GM23338 (cell line): Measurements from ENCODE around the gene EXOC4. TPM values are rescaled to one million over a fixed set of nuclear protein-coding genes. Genes with fewer than 3 reads are reported as not detected.

Experiments
- ATAC-seq: fragments of 200-7000 bp; cut with Tn5 transposase; 3 replicates; pipeline ENCODE4 v1.9.1; 2020
- DNase-seq: peaks from one replicate; pipeline ENCODE4 v3.0.0-alpha.2; 2015; ENCODE audit warnings: low spot score
- H2AFZ ChIP-seq: fragments of 200-600 bp; sonication (generic); 2 replicates; pipeline ENCODE4 v1.8.0; 2016; ENCODE audit warnings: antibody characterized with exemption, mild to moderate bottlenecking, moderate library complexity
- H3F3A ChIP-seq: fragments of 200-600 bp; sonication (generic); replicated peaks from 2 replicates; pipeline ENCODE4 v1.8.0; 2017; ENCODE audit warnings: antibody characterized with exemption, mixed run types, low read depth
- H3K27ac ChIP-seq: fragments of 200-600 bp; sonication (generic); 2 replicates; pipeline ENCODE4 v1.6.1; 2016; ENCODE audit warnings: low read depth
- H3K27me3 ChIP-seq: fragments of 200-600 bp; sonication (generic); 2 replicates; pipeline ENCODE4 v1.8.0; 2016; ENCODE audit warnings: mild to moderate bottlenecking, mixed run types, moderate library complexity; ENCODE audit not compliant: insufficient read depth
- H3K36me3 ChIP-seq: fragments of 200-600 bp; sonication (generic); 2 replicates; pipeline ENCODE4 v1.8.0; 2016; ENCODE audit warnings: mild to moderate bottlenecking; ENCODE audit not compliant: insufficient read depth
- H3K4me1 ChIP-seq: fragments of 200-600 bp; sonication (generic); 2 replicates; pipeline ENCODE4 v1.8.0; 2016; ENCODE audit warnings: mild to moderate bottlenecking, moderate library complexity; ENCODE audit not compliant: insufficient read depth
- H3K4me2 ChIP-seq: fragments of 200-600 bp; sonication (generic); 2 replicates; pipeline ENCODE4 v1.7.1; 2017; ENCODE audit warnings: mixed run types
- H3K4me3 ChIP-seq: fragments of 200-600 bp; sonication (generic); 2 replicates; pipeline ENCODE4 v1.6.1; 2016; ENCODE audit warnings: mixed run types
- H3K79me2 ChIP-seq: fragments of 200-600 bp; sonication (generic); replicated peaks from 2 replicates; pipeline ENCODE4 v1.8.0; 2017; ENCODE audit warnings: mild to moderate bottlenecking; ENCODE audit not compliant: insufficient read depth
- H3K9me2 ChIP-seq: fragments of 200-600 bp; sonication (generic); 2 replicates; pipeline ENCODE4 v1.8.0; 2017; ENCODE audit not compliant: insufficient read depth
- H4K20me1 ChIP-seq: fragments of 200-600 bp; sonication (generic); replicated peaks from 2 replicates; pipeline ENCODE4 v1.8.0; 2017; ENCODE audit warnings: mild to moderate bottlenecking; ENCODE audit not compliant: insufficient read depth
- H3K27ac Mint-ChIP-seq: 2 replicates; pipeline ENCODE4 v1.8.0; 2020; ENCODE audit warnings: inconsistent platforms, mild to moderate bottlenecking, moderate library complexity, mixed read lengths
- H3K27me3 Mint-ChIP-seq: 3 replicates; pipeline ENCODE4 v1.8.0; 2022; ENCODE audit warnings: low read depth, mild to moderate bottlenecking, moderate library complexity, mixed read lengths, inconsistent platforms; ENCODE audit not compliant: insufficient read depth, poor library complexity
- H3K36me3 Mint-ChIP-seq: 3 replicates; pipeline ENCODE4 v1.8.0; 2021; ENCODE audit warnings: low read depth, mild to moderate bottlenecking, inconsistent platforms, moderate library complexity, mixed read lengths
- H3K4me1 Mint-ChIP-seq: 3 replicates; pipeline ENCODE4 v1.8.0; 2020; ENCODE audit warnings: mild to moderate bottlenecking, inconsistent platforms, mixed read lengths
- H3K4me3 Mint-ChIP-seq: 3 replicates; pipeline ENCODE4 v1.8.0; 2021; ENCODE audit warnings: moderate library complexity, mild to moderate bottlenecking, inconsistent platforms, mixed read lengths
- H3K9me3 Mint-ChIP-seq: 3 replicates; pipeline ENCODE4 v1.8.0; 2020; ENCODE audit warnings: moderate library complexity, mild to moderate bottlenecking, inconsistent platforms, mixed read lengths
- CREB1 ChIP-seq: fragments of 250-450 bp; sonication (Bioruptor Pico); IDR thresholded peaks from 2 replicates; pipeline ENCODE4 v1.5.0; 2020; ENCODE audit warnings: low read depth, mild to moderate bottlenecking, moderate library complexity
- ETS1 ChIP-seq: IDR thresholded peaks from 2 replicates; pipeline ENCODE4 v1.6.1; 2016; ENCODE audit warnings: antibody characterized with exemption
- EZH2 ChIP-seq: fragments of 200-600 bp; sonication (generic); IDR thresholded peaks from one replicate; pipeline ENCODE4 v1.8.0; 2017; ENCODE audit warnings: antibody characterized with exemption, mild to moderate bottlenecking, low read depth; ENCODE audit not compliant: unreplicated experiment
- EZH2phosphoT487 ChIP-seq: fragments of 200-600 bp; sonication (generic); IDR thresholded peaks from one replicate; pipeline ENCODE4 v1.8.1; 2018; ENCODE audit warnings: antibody characterized with exemption; ENCODE audit not compliant: unreplicated experiment
- JUNB ChIP-seq: IDR thresholded peaks from one replicate; pipeline ENCODE4 v1.6.1; 2016; ENCODE audit warnings: antibody characterized with exemption; ENCODE audit not compliant: unreplicated experiment
- NANOG ChIP-seq: IDR thresholded peaks from 2 replicates; pipeline ENCODE4 v1.6.1; 2016; ENCODE audit warnings: antibody characterized with exemption, borderline replicate concordance
- POLR2AphosphoS5 ChIP-seq: IDR thresholded peaks from 2 replicates; pipeline ENCODE4 v1.6.1; 2016; ENCODE audit warnings: antibody characterized with exemption, low read depth
- REST ChIP-seq: IDR thresholded peaks from one replicate; pipeline ENCODE4 v1.6.1; 2018; ENCODE audit warnings: antibody characterized with exemption; ENCODE audit not compliant: unreplicated experiment
- STAT1 ChIP-seq: IDR thresholded peaks from one replicate; pipeline ENCODE4 v1.6.1; 2016; ENCODE audit warnings: antibody characterized with exemption; ENCODE audit not compliant: unreplicated experiment
- ZNF114 ChIP-seq: fragments of 250-450 bp; sonication (Bioruptor Pico); IDR thresholded peaks from 2 replicates; pipeline ENCODE4 v1.5.0; 2020; ENCODE audit warnings: mild to moderate bottlenecking, moderate library complexity
- ZNF331 ChIP-seq: fragments of 250-450 bp; sonication (Bioruptor Pico); IDR thresholded peaks from 2 replicates; pipeline ENCODE4 v1.5.0; 2020; ENCODE audit warnings: low read depth, mild to moderate bottlenecking, moderate library complexity
- polyA plus RNA-seq: library from polyadenylated mRNA; unstranded; fragments of >200 nt; fragmentation: Nextera tagmentation; extraction: Ambion mirVana; gene quantifications from 2 replicates; pipeline ENCODE4 v1.2.1, GENCODE V29; 2016
- total RNA-seq: library from RNA; depleted of rRNA; stranded (reverse); fragments of >200 nt; shearing (Covaris generic); gene quantifications from 2 replicates; pipeline ENCODE4 v1.2.3, GENCODE V29; 2014
- TF ChIP-seq, protein P1 (sequence below): fragments of 250-450 bp; sonication (Bioruptor Pico); IDR thresholded peaks from 2 replicates; pipeline ENCODE4 v1.5.0; 2020; ENCODE audit warnings: mild to moderate bottlenecking, moderate library complexity
- TF ChIP-seq, protein P2 (sequence below), 2 experiments: fragments of 200-600 bp in 1 of 2; sonication (generic) in 1 of 2; conservative IDR thresholded peaks; 2 replicates each; pipeline versions ENCODE4 v1.5.1 to v1.6.1; 2016 to 2017; ENCODE audit warnings: antibody characterized with exemption in 2 of 2, low read depth in 2 of 2, mild to moderate bottlenecking in 2 of 2, moderate library complexity in 1 of 2

The EXOC4 gene
- total and polyA plus RNA-seq, 2 experiments from 2014 or later, result 37.5 to 52.7 TPM

DNA sequence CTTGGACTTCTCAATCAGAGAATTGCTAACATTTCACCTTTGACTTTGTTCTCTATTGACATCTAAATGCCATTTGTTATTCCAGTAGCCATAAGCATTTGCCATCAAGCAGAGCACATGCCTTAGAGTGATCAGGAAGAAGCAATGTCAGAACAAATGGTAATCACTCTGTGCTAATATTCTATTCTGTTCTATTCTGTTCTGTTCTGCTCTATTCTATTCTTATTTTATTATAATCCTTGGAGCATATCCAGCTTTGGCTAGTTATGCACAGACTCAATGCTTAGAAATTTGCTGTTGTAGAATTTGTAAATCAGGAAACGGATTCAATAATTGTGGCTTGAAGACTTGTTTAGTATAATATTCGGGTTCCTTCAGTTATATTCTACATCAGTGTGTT lies 175.4 kb downstream of the EXOC4 start:
- Histone ChIP-seq H3K4me3 (no peak overlapping the region), H3K36me3 (no peaks in the 10 kb centered on the region), H3K4me2 (no peak overlapping the region; the same call in 1 of the 2 replicates), H3K27ac (no peak overlapping the region), H3K4me1 (peaks cover 29% of the 10 kb centered on the region), H3K27me3 (no peaks in the 10 kb centered on the region), H2AFZ (no peak overlapping the region), H4K20me1 (no peaks in the 10 kb centered on the region), H3F3A (no peaks in the 10 kb centered on the region), H3K79me2 (no peaks in the 10 kb centered on the region), H3K9me2 (no peaks in the 10 kb centered on the region)
- Mint-ChIP-seq H3K36me3 (peaks cover 32% of the 10 kb centered on the region), H3K4me3 (no peak overlapping the region), H3K9me3 (peaks cover 8% of the 10 kb centered on the region; the same call in 2 of the 3 replicates), H3K27me3 (peaks cover 9% of the 10 kb centered on the region), H3K27ac (no peak overlapping the region), H3K4me1 (peaks cover 35% of the 10 kb centered on the region)
- ATAC-seq (peak; percentile 29; the same call in 2 of the 3 replicates), DNase-seq (no peak)
- TF ChIP-seq ETS1 (no peak), CREB1 (CRISPR knock-in tag) (no peak), POLR2AphosphoS5 (no peak), JUNB (no peak), ZNF331 (CRISPR knock-in tag) (no peak), ZNF114 (CRISPR knock-in tag) (no peak), NANOG (no peak), EZH2phosphoT487 (no peak), STAT1 (no peak), REST (no peak), EZH2 (no peak)
- TF ChIP-seq, protein P1, sequence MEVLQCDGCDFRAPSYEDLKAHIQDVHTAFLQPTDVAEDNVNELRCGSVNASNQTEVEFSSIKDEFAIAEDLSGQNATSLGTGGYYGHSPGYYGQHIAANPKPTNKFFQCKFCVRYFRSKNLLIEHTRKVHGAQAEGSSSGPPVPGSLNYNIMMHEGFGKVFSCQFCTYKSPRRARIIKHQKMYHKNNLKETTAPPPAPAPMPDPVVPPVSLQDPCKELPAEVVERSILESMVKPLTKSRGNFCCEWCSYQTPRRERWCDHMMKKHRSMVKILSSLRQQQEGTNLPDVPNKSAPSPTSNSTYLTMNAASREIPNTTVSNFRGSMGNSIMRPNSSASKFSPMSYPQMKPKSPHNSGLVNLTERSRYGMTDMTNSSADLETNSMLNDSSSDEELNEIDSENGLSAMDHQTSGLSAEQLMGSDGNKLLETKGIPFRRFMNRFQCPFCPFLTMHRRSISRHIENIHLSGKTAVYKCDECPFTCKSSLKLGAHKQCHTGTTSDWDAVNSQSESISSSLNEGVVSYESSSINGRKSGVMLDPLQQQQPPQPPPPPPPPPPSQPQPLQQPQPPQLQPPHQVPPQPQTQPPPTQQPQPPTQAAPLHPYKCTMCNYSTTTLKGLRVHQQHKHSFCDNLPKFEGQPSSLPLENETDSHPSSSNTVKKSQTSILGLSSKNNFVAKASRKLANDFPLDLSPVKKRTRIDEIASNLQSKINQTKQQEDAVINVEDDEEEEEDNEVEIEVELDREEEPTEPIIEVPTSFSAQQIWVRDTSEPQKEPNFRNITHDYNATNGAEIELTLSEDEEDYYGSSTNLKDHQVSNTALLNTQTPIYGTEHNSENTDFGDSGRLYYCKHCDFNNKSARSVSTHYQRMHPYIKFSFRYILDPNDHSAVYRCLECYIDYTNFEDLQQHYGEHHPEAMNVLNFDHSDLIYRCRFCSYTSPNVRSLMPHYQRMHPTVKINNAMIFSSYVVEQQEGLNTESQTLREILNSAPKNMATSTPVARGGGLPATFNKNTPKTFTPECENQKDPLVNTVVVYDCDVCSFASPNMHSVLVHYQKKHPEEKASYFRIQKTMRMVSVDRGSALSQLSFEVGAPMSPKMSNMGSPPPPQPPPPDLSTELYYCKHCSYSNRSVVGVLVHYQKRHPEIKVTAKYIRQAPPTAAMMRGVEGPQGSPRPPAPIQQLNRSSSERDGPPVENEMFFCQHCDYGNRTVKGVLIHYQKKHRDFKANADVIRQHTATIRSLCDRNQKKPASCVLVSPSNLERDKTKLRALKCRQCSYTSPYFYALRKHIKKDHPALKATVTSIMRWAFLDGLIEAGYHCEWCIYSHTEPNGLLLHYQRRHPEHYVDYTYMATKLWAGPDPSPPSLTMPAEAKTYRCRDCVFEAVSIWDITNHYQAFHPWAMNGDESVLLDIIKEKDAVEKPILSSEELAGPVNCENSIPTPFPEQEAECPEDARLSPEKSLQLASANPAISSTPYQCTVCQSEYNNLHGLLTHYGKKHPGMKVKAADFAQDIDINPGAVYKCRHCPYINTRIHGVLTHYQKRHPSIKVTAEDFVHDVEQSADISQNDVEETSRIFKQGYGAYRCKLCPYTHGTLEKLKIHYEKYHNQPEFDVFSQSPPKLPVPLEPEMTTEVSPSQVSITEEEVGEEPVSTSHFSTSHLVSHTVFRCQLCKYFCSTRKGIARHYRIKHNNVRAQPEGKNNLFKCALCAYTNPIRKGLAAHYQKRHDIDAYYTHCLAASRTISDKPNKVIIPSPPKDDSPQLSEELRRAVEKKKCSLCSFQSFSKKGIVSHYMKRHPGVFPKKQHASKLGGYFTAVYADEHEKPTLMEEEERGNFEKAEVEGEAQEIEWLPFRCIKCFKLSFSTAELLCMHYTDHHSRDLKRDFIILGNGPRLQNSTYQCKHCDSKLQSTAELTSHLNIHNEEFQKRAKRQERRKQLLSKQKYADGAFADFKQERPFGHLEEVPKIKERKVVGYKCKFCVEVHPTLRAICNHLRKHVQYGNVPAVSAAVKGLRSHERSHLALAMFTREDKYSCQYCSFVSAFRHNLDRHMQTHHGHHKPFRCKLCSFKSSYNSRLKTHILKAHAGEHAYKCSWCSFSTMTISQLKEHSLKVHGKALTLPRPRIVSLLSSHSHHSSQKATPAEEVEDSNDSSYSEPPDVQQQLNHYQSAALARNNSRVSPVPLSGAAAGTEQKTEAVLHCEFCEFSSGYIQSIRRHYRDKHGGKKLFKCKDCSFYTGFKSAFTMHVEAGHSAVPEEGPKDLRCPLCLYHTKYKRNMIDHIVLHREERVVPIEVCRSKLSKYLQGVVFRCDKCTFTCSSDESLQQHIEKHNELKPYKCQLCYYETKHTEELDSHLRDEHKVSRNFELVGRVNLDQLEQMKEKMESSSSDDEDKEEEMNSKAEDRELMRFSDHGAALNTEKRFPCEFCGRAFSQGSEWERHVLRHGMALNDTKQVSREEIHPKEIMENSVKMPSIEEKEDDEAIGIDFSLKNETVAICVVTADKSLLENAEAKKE (CRISPR knock-in tag), result no peak
- TF ChIP-seq, protein P2, sequence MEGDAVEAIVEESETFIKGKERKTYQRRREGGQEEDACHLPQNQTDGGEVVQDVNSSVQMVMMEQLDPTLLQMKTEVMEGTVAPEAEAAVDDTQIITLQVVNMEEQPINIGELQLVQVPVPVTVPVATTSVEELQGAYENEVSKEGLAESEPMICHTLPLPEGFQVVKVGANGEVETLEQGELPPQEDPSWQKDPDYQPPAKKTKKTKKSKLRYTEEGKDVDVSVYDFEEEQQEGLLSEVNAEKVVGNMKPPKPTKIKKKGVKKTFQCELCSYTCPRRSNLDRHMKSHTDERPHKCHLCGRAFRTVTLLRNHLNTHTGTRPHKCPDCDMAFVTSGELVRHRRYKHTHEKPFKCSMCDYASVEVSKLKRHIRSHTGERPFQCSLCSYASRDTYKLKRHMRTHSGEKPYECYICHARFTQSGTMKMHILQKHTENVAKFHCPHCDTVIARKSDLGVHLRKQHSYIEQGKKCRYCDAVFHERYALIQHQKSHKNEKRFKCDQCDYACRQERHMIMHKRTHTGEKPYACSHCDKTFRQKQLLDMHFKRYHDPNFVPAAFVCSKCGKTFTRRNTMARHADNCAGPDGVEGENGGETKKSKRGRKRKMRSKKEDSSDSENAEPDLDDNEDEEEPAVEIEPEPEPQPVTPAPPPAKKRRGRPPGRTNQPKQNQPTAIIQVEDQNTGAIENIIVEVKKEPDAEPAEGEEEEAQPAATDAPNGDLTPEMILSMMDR (conservative IDR thresholded peaks at IDR 0.05; ENCODE audit: low read depth in 2 of 2), result no peak
